ENCODE results near the gene STX4.

The STX4 gene

DNA sequence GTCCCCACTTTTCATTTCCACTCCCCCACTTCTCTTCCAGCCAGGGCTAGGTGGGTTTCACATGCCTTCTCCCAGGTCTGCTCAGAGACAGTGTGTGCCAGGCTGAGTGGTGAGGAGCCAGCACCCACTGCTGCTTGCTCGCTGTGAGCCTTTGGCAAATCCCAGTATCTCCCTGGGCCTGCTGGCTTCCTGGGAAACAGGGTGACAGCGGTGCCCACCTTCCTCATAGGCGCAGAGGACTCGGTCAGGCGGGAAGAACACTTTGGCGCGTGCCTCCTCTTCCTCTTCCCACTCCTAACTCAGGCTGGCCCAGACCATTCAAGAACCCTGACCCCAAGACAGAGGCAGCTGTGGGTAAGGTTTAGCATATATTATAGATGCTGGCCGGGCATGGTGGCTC is 55.8 kb downstream of the STX4 start:
- ATAC-seq = no peak
- TF ChIP-seq ZNF565 (CRISPR knock-in tag; conservative IDR thresholded peaks at IDR 0.05; ENCODE audit: low read depth) (no peak), GLIS3 (CRISPR knock-in tag; IDR thresholded peaks at IDR 0.05) (no peak), TOX (CRISPR knock-in tag; IDR thresholded peaks at IDR 0.05; ENCODE audit: borderline replicate concordance) (no peak), ESRRG (CRISPR knock-in tag; IDR thresholded peaks at IDR 0.05) (no peak), ZFP3 (CRISPR knock-in tag; IDR thresholded peaks at IDR 0.05) (no peak), CSDC2 (CRISPR knock-in tag; IDR thresholded peaks at IDR 0.05) (no peak), POU6F1 (CRISPR knock-in tag; IDR thresholded peaks at IDR 0.05; ENCODE audit: borderline replicate concordance, low read depth) (no peak), PPARA (CRISPR knock-in tag; IDR thresholded peaks at IDR 0.05; ENCODE audit: borderline replicate concordance) (no peak), ARNTL (CRISPR knock-in tag; IDR thresholded peaks at IDR 0.05; ENCODE audit: borderline replicate concordance, low read depth) (no peak), SNAI2 (CRISPR knock-in tag; IDR thresholded peaks at IDR 0.05) (no peak), ZC3H10 (CRISPR knock-in tag; IDR thresholded peaks at IDR 0.05) (no peak), ZNF70 (CRISPR knock-in tag; IDR thresholded peaks at IDR 0.05) (no peak), CREB5 (CRISPR knock-in tag; IDR thresholded peaks at IDR 0.05; ENCODE audit: low read depth) (no peak), TCF4 (CRISPR knock-in tag; IDR thresholded peaks at IDR 0.05; ENCODE audit: borderline replicate concordance) (no peak), ISL1 (CRISPR knock-in tag; IDR thresholded peaks at IDR 0.05) (no peak)
- TF ChIP-seq, protein P1, sequence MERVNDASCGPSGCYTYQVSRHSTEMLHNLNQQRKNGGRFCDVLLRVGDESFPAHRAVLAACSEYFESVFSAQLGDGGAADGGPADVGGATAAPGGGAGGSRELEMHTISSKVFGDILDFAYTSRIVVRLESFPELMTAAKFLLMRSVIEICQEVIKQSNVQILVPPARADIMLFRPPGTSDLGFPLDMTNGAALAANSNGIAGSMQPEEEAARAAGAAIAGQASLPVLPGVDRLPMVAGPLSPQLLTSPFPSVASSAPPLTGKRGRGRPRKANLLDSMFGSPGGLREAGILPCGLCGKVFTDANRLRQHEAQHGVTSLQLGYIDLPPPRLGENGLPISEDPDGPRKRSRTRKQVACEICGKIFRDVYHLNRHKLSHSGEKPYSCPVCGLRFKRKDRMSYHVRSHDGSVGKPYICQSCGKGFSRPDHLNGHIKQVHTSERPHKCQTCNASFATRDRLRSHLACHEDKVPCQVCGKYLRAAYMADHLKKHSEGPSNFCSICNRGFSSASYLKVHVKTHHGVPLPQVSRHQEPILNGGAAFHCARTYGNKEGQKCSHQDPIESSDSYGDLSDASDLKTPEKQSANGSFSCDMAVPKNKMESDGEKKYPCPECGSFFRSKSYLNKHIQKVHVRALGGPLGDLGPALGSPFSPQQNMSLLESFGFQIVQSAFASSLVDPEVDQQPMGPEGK (CRISPR knock-in tag; IDR thresholded peaks at IDR 0.05; ENCODE audit: borderline replicate concordance) = no peak
